ENCODE data around the gene MGLL.

- TF ChIP-seq CTCF (conservative IDR thresholded peaks at IDR 0.05 in 1 of 2, IDR thresholded peaks at IDR 0.05 in 1 of 2; ENCODE audit: extremely low read depth in 1 of 2, insufficient read depth in 1 of 2, low read depth in 1 of 2, low read length in 2 of 2) = no peak
- TF ChIP-seq EZH2 (IDR thresholded peaks at IDR 0.05; ENCODE audit: borderline replicate concordance, low read length) = no peak
Measured at GRCh38 chr3:127658234-127658633, 164.1 kb downstream of the MGLL start.
